Heart right ventricle (tissue), 16 donors: ENCODE results near the gene PTTG1IP. TPM values are rescaled to one million over a fixed set of nuclear protein-coding genes. Genes with fewer than 3 reads are reported as not detected.
A peak's percentile ranks its signal among the peaks of the same experiment; 100 is the strongest.

Source experiments
- ATAC-seq, 8 donors: fragments of 200-7000 bp; cut with Tn5 transposase; one replicate each; pipeline ENCODE4 v1.9.1; 2020; ENCODE audit warnings: mild to moderate bottlenecking in 8 of 8, moderate library complexity in 8 of 8, moderate number of reproducible peaks in 1 of 8
- DNase-seq, 2 donors: peaks; one replicate each; pipeline ENCODE4 v3.0.0-alpha.2; 2020
- H3K27ac ChIP-seq, 10 donors: fragments of 200-600 bp; sonication (generic) in 2 of 10; one replicate each; pipeline versions ENCODE4 v1.5.0 to v1.8.0; 2020 to 2022; ENCODE audit warnings: mild to moderate bottlenecking in 3 of 10
- H3K27me3 ChIP-seq, 7 donors: fragments of 200-600 bp; one replicate each; pipeline ENCODE4 v1.8.0; 2021 to 2022; ENCODE audit warnings: mild to moderate bottlenecking in 2 of 7
- H3K36me3 ChIP-seq, 9 donors: fragments of 200-600 bp; sonication (generic) in 1 of 9; one replicate each; pipeline versions ENCODE4 v1.5.0 to v1.8.0; 2020 to 2022; ENCODE audit warnings: mild to moderate bottlenecking in 2 of 9
- H3K4me1 ChIP-seq, 9 donors: fragments of 200-600 bp; sonication (generic) in 1 of 9; one replicate each; pipeline versions ENCODE4 v1.5.0 to v1.8.0; 2020 to 2022; ENCODE audit warnings: mild to moderate bottlenecking in 4 of 9
- H3K4me3 ChIP-seq, 10 donors: fragments of 200-600 bp; sonication (generic) in 2 of 10; one replicate each; pipeline versions ENCODE4 v1.5.0 to v1.8.0; 2020 to 2022; ENCODE audit warnings: mild to moderate bottlenecking in 7 of 10, moderate library complexity in 2 of 10
- H3K9me3 ChIP-seq, 11 donors: fragments of 200-600 bp in 10 of 11; sonication (generic) in 2 of 11; one replicate each; pipeline versions ENCODE4 v1.5.0 to v1.8.0; 2013 to 2022; ENCODE audit warnings: mild to moderate bottlenecking in 2 of 11, control low read depth in 1 of 11, moderate library complexity in 1 of 11
- CTCF ChIP-seq, 9 donors: fragments of 200-600 bp; sonication (generic) in 2 of 9; IDR thresholded peaks; one replicate each; pipeline versions ENCODE4 v1.5.0 to v1.8.0; 2021 to 2022; ENCODE audit warnings: antibody characterized with exemption in 9 of 9, mild to moderate bottlenecking in 5 of 9, moderate library complexity in 1 of 9
- WGBS, 2 donors: extraction: QIAGEN DNeasy Blood & Tissue Kit; methylation state at CpG; one replicate each; pipeline ENCODE4 v1.1.7; 2013; ENCODE audit warnings: inconsistent platforms in 1 of 2; 5-methylcytosine and 5-hydroxymethylcytosine counted together
- intact Hi-C, 10 donors: fragments of 100-400 bp; cut with DNase I; formaldehyde crosslinking; loops; one replicate each; pipeline versions ENCODE4 v1.11.1 to v1.14.2; 2022
- long read RNA-seq, 3 donors: library from polyadenylated mRNA; unstranded; transcript quantifications; one replicate each; pipeline ENCODE4 v2.0.0, GENCODE V29; 2020 to 2021
- polyA plus RNA-seq, 2 donors: library from polyadenylated mRNA; stranded (reverse); fragments of 200-250 nt; gene quantifications; one replicate each; pipeline ENCODE4 v1.2.3, GENCODE V29; 2013
- total RNA-seq, 10 donors: library from RNA; stranded (reverse); fragmentation: NEBNext Ultra II Directional in 3 of 10; extraction: Animal tissue kit (Norgen Biotek cat#: 25700) in 3 of 10; gene quantifications; one replicate each; pipeline versions ENCODE4 v1.2.1 to v1.2.4, GENCODE V29; 2021 to 2023
- donor health status: Arrhythmogenic right ventricular cardiomyopathy.
- donor health status: ischemic (EF 13 %, LVEDD 7.1; RV severe dilation, severe dysfunction).
- donor health status: healthy with polysubstance abuse.
- donor health status: DM: no; HTN: yes; CAD: no.
- donor health status: DM: no; HTN: no; CAD: no.
- donor health status: ischemic (EF 25% LVEDD 6.9; RV normal size, moderate dysfunction).
- donor health status: ischemic (EF 25% LVEDD 5.7; RV mildly dilated, moderate dysfunction).
- donor health status: healthy.
- donor health status: DM: yes; HTN: yes; CAD: no.
- donor health status: Ischemic cardiomyopathy.
- donor health status: ischemic (EF 35%, LVEDD 5.7; RV mildly dilated, moderate dysfunction).
- donor health status: nonischemic (EF 11% LVEDD 7.7; RV severe dilation, severe dysfunction).
- donor health status: DM: yes; HTN: yes; CAD: no.
- donor health status: PGD.
- donor health status: ischemic (EF 29% LVEDD 5.4; RV normal size, mild dysfunction).
- donor health status: nonischemic (EF 23%, LVEDD 6.1; RV moderate dilation, normal function).

The PTTG1IP gene
- 100 to 1,000 TPM; 109 to 188 (median 148) TPM for total RNA-seq
- polyA plus RNA-seq: 100 to 1,000 TPM; 122 to 172 TPM
- long read RNA-seq, donor 1, transcript PTTG1IP-201 (6 exons, 2,760 nt): major isoform, 237 of 296 reads
- long read RNA-seq, donor 1, partial matches to known transcripts: 15 of 296 reads
- long read RNA-seq, donor 1, other reads (novel, unspliced or antisense): 44 of 296 reads
- long read RNA-seq, donor 2, transcript PTTG1IP-201 (6 exons, 2,760 nt): major isoform, 321 of 438 reads
- long read RNA-seq, donor 2, partial matches to known transcripts: 29 of 438 reads
- long read RNA-seq, donor 2, other reads (novel, unspliced or antisense): 88 of 438 reads
- long read RNA-seq, donor 3, transcript PTTG1IP-201 (6 exons, 2,760 nt): major isoform, 473 of 612 reads
- long read RNA-seq, donor 3, partial matches to known transcripts: 124 of 612 reads
- long read RNA-seq, donor 3, other reads (novel, unspliced or antisense): 14 of 612 reads

GRCh38 chr21:44873356-44874239 is at the start of gene PTTG1IP:
Gene PTTG1IP (minus strand): TSS chr21:44873690. CDS start chr21:44873616, 74 bp downstream.
- no peak for TF ChIP-seq CTCF (IDR thresholded peaks at IDR 0.05)
- H3K27ac ChIP-seq: peak within 1 kb of the TSS; percentile 83 to 99 (median 95)
- H3K27me3 ChIP-seq: no peaks in the 10 kb centered on the region
- ATAC-seq (peak; percentile 82 to 90 (median 87)), DNase-seq (peak; percentile 98 to 100)
- H3K9me3 ChIP-seq: no peaks in the 10 kb centered on the region
- peaks cover 12 to 88% (median 52%) of the 10 kb centered on the region in 9 donors for H3K4me1 ChIP-seq
- intact Hi-C loops: loop anchor here in 7 of 10 donors (2.0 to 10.0 kb wide), 7 partner anchors 27 to 261 kb away; partner anchors contain the start of genes SUMO3 (in 5 of the 7) and UBE2G2 (in 5 of the 7)
- peak within 1 kb of the TSS; percentile 64 to 95 (median 85) for H3K4me3 ChIP-seq
- H3K36me3 ChIP-seq: no peaks in the 10 kb centered on the region
- 1% methylated on average over 99 to 123 of the region's 123 CpGs for WGBS, 2 donors

- Histone ChIP-seq H3K36me3 (peaks cover 0 to 12% (median 0%) of the 10 kb centered on the region in 9 donors), H3K27ac (peak overlapping the region in 1 of 10 donors; percentile 96), H3K27me3 (peaks cover 0 to 54% (median 37%) of the 10 kb centered on the region in 7 donors), H3K4me3 (peak overlapping the region in 1 of 10 donors; percentile 72), H3K9me3 (no peaks in the 10 kb centered on the region), H3K4me1 (peaks cover 0 to 74% (median 0%) of the 10 kb centered on the region in 9 donors)
- intact Hi-C loops: no loop called here
- 72 to 80% methylated on average over 5 of the region's 5 CpGs for WGBS, 2 donors
- ATAC-seq (no peak), DNase-seq (no peak)
- TF ChIP-seq CTCF (IDR thresholded peaks at IDR 0.05): no peak
These were observed 48.4 kb upstream of the PTTG1IP start for GRCh38 chr21:44921928-44922327.

GRCh38 chr21:44920694-44921604 is 47.5 kb upstream of the PTTG1IP start, which contains the start of gene ITGB2:
Gene ITGB2 (minus strand): TSS chr21:44920899. CDS start chr21:44910782, 10,117 bp downstream.
- Histone ChIP-seq H3K4me1 (peaks cover 0 to 71% (median 0%) of the 10 kb centered on the region in 9 donors), H3K36me3 (peaks cover 0 to 12% (median 0%) of the 10 kb centered on the region in 9 donors), H3K9me3 (no peaks in the 10 kb centered on the region), H3K27ac (peak within 1 kb of the TSS in 4 of 10 donors; percentile 31 to 96 (median 56)), H3K4me3 (peak within 1 kb of the TSS in 8 of 10 donors; percentile 21 to 72 (median 36)), H3K27me3 (peaks cover 0 to 48% (median 33%) of the 10 kb centered on the region in 7 donors)
- peak in 1 of 2 donors; percentile 52 for DNase-seq
- WGBS, 2 donors: 51 to 63% methylated on average over 29 of the region's 29 CpGs
- ATAC-seq: peak in 7 of 8 donors; percentile 49 to 73 (median 61)
- no peak for TF ChIP-seq CTCF (IDR thresholded peaks at IDR 0.05)
- intact Hi-C loops: no loop called here
